NCI-H748 (cell line): Measurements from ENCODE around the gene BIRC5.
A peak's percentile ranks its signal among the peaks of the same experiment; 100 is the strongest.
"Not testable (repeated sequence)": the region's sequence is repeated elsewhere in the genome, so short reads cannot be mapped to it uniquely, and the experiment has no call there.

Experiments
- DNase-seq: peaks from one replicate; lab custom pipeline; 2025; ENCODE audit not compliant: unreplicated experiment; lab: John Stamatoyannopoulos, UW

BIRC5 gene

GRCh38 chr17:78214016-78214705 is at the start of gene BIRC5:
Gene BIRC5, plus strand, starts transcription at chr17:78214253. Its CDS starts 64 bp downstream, at chr17:78214317.
- peak; percentile 91 for DNase-seq

GRCh38 chr17:78164748-78165607 is 49.1 kb upstream of the BIRC5 start:
- no peak for DNase-seq

GRCh38 chr17:78166416-78166815 is 47.6 kb upstream of the BIRC5 start:
- peak; percentile 4 for DNase-seq

- peak; percentile 86 for DNase-seq
These were observed 45.7 kb upstream of the BIRC5 start, which contains the start of gene SYNGR2 for GRCh38 chr17:78168242-78168902. Gene SYNGR2, plus strand, starts transcription at chr17:78168581. Its CDS starts 36 bp downstream, at chr17:78168617.

GRCh38 chr17:78168903-78169793 is 44.9 kb upstream of the BIRC5 start:
- peak; percentile 32 for DNase-seq

- DNase-seq, result no peak
These were observed 43.1 kb upstream of the BIRC5 start for GRCh38 chr17:78170692-78171590.

GRCh38 chr17:78171591-78172248 is 42.3 kb upstream of the BIRC5 start:
- DNase-seq, result not testable (repeated sequence)

GRCh38 chr17:78172249-78173051 is 41.6 kb upstream of the BIRC5 start:
- peak; percentile 31 for DNase-seq

- DNase-seq, result no peak
These were observed 40.8 kb upstream of the BIRC5 start for GRCh38 chr17:78173097-78173715.

GRCh38 chr17:78174346-78174869 is 39.6 kb upstream of the BIRC5 start:
- no peak for DNase-seq

- DNase-seq, result no peak
These were observed 39.0 kb upstream of the BIRC5 start for GRCh38 chr17:78174870-78175642.

- no peak for DNase-seq
These were observed 38.4 kb upstream of the BIRC5 start for GRCh38 chr17:78175643-78175981.

GRCh38 chr17:78176548-78177025 is 37.5 kb upstream of the BIRC5 start:
- DNase-seq, result peak; percentile 14

- DNase-seq, result no peak
These were observed 34.7 kb upstream of the BIRC5 start for GRCh38 chr17:78179372-78179771.

GRCh38 chr17:78180083-78180482 is 34.0 kb upstream of the BIRC5 start:
- DNase-seq, result no peak

GRCh38 chr17:78180508-78180907 is 33.5 kb upstream of the BIRC5 start:
- no peak for DNase-seq

- no peak for DNase-seq
These were observed 31.5 kb upstream of the BIRC5 start for GRCh38 chr17:78182504-78182903.
